HepG2 (cell line): ENCODE measurements around the gene CLCN2. TPM values are rescaled to one million over a fixed set of nuclear protein-coding genes. Genes with fewer than 3 reads are reported as not detected.

Source experiments
- MAZ ChIP-seq, 2 experiments: sonication (generic) in 1 of 2; formaldehyde crosslinking in 1 of 2; IDR thresholded peaks; 2 replicates each; pipeline versions ENCODE4 v1.5.0 to v1.6.1; 2012 to 2020; ENCODE audit warnings: low read depth in 2 of 2, mild to moderate bottlenecking in 2 of 2, borderline replicate concordance in 1 of 2, improper control_type of control experiment in 1 of 2, low read length in 1 of 2, missing genetic modification reagents in 1 of 2, moderate library complexity in 1 of 2
- PHF8 ChIP-seq: sonication (generic); formaldehyde crosslinking; IDR thresholded peaks from 2 replicates; pipeline ENCODE4 v1.5.0; 2020; ENCODE audit warnings: missing genetic modification reagents
- ZBTB40 ChIP-seq, 2 experiments: fragments of 450-650 bp in 1 of 2; sonication (generic) in 1 of 2; formaldehyde crosslinking in 1 of 2; IDR thresholded peaks; 2 replicates each; pipeline versions ENCODE4 v1.6.1 to v1.8.0; 2016 to 2022; ENCODE audit warnings: antibody characterized with exemption in 1 of 2, mild to moderate bottlenecking in 1 of 2, missing genetic modification reagents in 1 of 2
- ZNF580 ChIP-seq: IDR thresholded peaks from 2 replicates; pipeline ENCODE4 v1.6.1; 2016; ENCODE audit warnings: low read depth, borderline replicate concordance
- polyA plus RNA-seq, 8 experiments: library from polyadenylated mRNA; depleted of rRNA in 3 of 8; stranded (reverse) in 7 of 8; unstranded in 1 of 8; fragments of >200 nt; fragmentation: Illumina TruSeq in 4 of 8; extraction: Trizol in 4 of 8; gene quantifications; 2 replicates each; pipeline versions ENCODE4 v1.2.1 to v1.2.3, GENCODE V29; 2011 to 2016; ENCODE audit warnings: low read depth in 4 of 8, missing spikeins in 1 of 8, mixed read lengths in 1 of 8; ENCODE audit not compliant: insufficient read depth in 1 of 8
- total RNA-seq, 5 experiments: library from RNA; depleted of rRNA; stranded (reverse); fragments of >200 nt; fragmentation: Illumina TruSeq; extraction: Trizol; gene quantifications; 2 replicates each; pipeline ENCODE4 v1.2.3, GENCODE V29; 2016; ENCODE audit warnings: low read depth in 1 of 5

The CLCN2 gene
- total and polyA plus RNA-seq, 2 of the 13 experiments (the other 11 are each of a cell fraction or from before 2014, with no cell fraction given), result 11.4 to 13.5 TPM

GRCh38 chr3:184328516-184328915 is 32.9 kb downstream of the CLCN2 start (continued):
- TF ChIP-seq ZBTB40 (IDR thresholded peaks at IDR 0.05), result no peak
- no peak for TF ChIP-seq ZBTB40 (CRISPR knock-in tag; IDR thresholded peaks at IDR 0.05)
- no peak for TF ChIP-seq PHF8
- no peak for TF ChIP-seq ZNF580 (CRISPR knock-in tag)
- TF ChIP-seq MAZ (IDR thresholded peaks at IDR 0.05; ENCODE audit: borderline replicate concordance, low read depth, low read length), result no peak
- no peak for TF ChIP-seq MAZ (CRISPR knock-in tag; IDR thresholded peaks at IDR 0.05; ENCODE audit: low read depth)
